K562 (cell line): ENCODE results near the gene REEP2. TPM values are rescaled to one million over a fixed set of nuclear protein-coding genes. Genes with fewer than 3 reads are reported as not detected.

Experiments
- ATAC-seq: fragments of 200-7000 bp; cut with Tn5 transposase; 3 replicates; pipeline ENCODE4 v1.9.1; 2020; ENCODE audit warnings: moderate library complexity
- BruUV-seq: library from RNA; stranded (reverse); fragments of 400-500 nt; replicated peaks from 2 replicates; lab custom pipeline; 2021; lab: Mats Ljungman, UMichigan
- CTCF ChIA-PET: fragments of 300-600 bp; formaldehyde crosslinking; extraction: SDS; loops from one replicate; lab custom pipeline; 2021; ENCODE audit warnings: low intra/inter-chr PET ratio; lab: Yijun Ruan, JAX
- POLR2A ChIA-PET: fragments of 300-600, 350-650 bp; sonication (Branson Sonifier 250); formaldehyde crosslinking; extraction: SDS; loops from one replicate; lab custom pipeline; 2021; ENCODE audit warnings: antibody characterized with exemption, inconsistent platforms; lab: Yijun Ruan, JAX
- DNase-seq, 4 experiments: peaks; one replicate each; pipeline versions ENCODE4 v3.0.0 to v3.0.0-alpha.2; 2011 to 2018; ENCODE audit warnings: low spot score in 3 of 4, mixed read lengths in 3 of 4; ENCODE audit errors: extremely low read depth in 1 of 4
- FAIRE-seq: peaks from 2 replicates; lab custom pipeline; 2011; peaks lifted over from hg19 to GRCh38; lab: Jason Lieb, UNC
- H2AFZ ChIP-seq: 2 replicates; pipeline ENCODE4 v1.6.0; 2011; ENCODE audit warnings: low read depth, low read length, control low read depth, inconsistent platforms
- H3K27ac ChIP-seq: fragments of 200-600 bp; 3 replicates; pipeline ENCODE4 v1.8.0; 2011; ENCODE audit warnings: low read depth, mild to moderate bottlenecking, control low read depth, inconsistent platforms, low read length, moderate library complexity, mixed read lengths; ENCODE audit errors: extremely low read depth
- H3K27me3 ChIP-seq, 2 experiments: fragments of 300-600 bp in 1 of 2; 2 replicates in 1 of 2; 3 replicates in 1 of 2; pipeline versions ENCODE4 v1.6.0 to v1.8.0; 2011; ENCODE audit warnings: inconsistent platforms in 2 of 2, low read length in 2 of 2, mild to moderate bottlenecking in 1 of 2, mixed read lengths in 1 of 2, moderate library complexity in 1 of 2; ENCODE audit not compliant: control insufficient read depth in 2 of 2, insufficient read depth in 2 of 2
- H3K36me3 ChIP-seq: fragments of 300-600 bp; 3 replicates; pipeline ENCODE4 v1.8.0; 2011; ENCODE audit warnings: mild to moderate bottlenecking, low read length, inconsistent platforms; ENCODE audit not compliant: control insufficient read depth, insufficient read depth
- H3K4me1 ChIP-seq, 2 experiments: fragments of 200-600 bp in 1 of 2; replicated peaks in 1 of 2; 2 replicates in 1 of 2; 3 replicates in 1 of 2; pipeline versions ENCODE4 v1.5.1 to v1.8.0; 2011; ENCODE audit warnings: inconsistent platforms in 2 of 2, low read length in 2 of 2, mild to moderate bottlenecking in 1 of 2, mixed read lengths in 1 of 2, moderate library complexity in 1 of 2; ENCODE audit not compliant: control insufficient read depth in 2 of 2, insufficient read depth in 2 of 2
- H3K4me2 ChIP-seq: 2 replicates; pipeline ENCODE4 v1.6.1; 2011; ENCODE audit warnings: low read length, control low read depth, inconsistent platforms, mixed read lengths; ENCODE audit not compliant: insufficient read depth
- H3K4me3 ChIP-seq: fragments of 200-600 bp; sonication (generic), shearing (Covaris generic); 2 replicates; pipeline ENCODE4 v1.5.1; 2016; ENCODE audit warnings: control low read depth, inconsistent platforms
- H3K79me2 ChIP-seq: fragments of 200-600 bp; 3 replicates; pipeline ENCODE4 v1.8.0; 2011; ENCODE audit warnings: low read length, inconsistent platforms; ENCODE audit not compliant: control insufficient read depth, insufficient read depth
- H3K9ac ChIP-seq, 2 experiments: 2 replicates each; pipeline versions ENCODE4 v1.6.0 to v1.6.1; 2011; ENCODE audit warnings: low read depth in 2 of 2, low read length in 2 of 2, control low read depth in 1 of 2, inconsistent platforms in 1 of 2, mild to moderate bottlenecking in 1 of 2, mixed read lengths in 1 of 2; ENCODE audit not compliant: insufficient read depth in 1 of 2
- H3K9me1 ChIP-seq: one replicate; pipeline ENCODE4 v1.6.0; 2011; ENCODE audit warnings: inconsistent platforms, mild to moderate bottlenecking, low read length, moderate library complexity; ENCODE audit not compliant: control insufficient read depth, insufficient read depth
- H3K9me3 ChIP-seq: replicated peaks from 2 replicates; pipeline ENCODE4 v1.5.1; 2011; ENCODE audit warnings: low read depth, low read length, inconsistent platforms; ENCODE audit not compliant: control insufficient read depth, insufficient read depth
- H4K20me1 ChIP-seq: replicated peaks from 2 replicates; pipeline ENCODE4 v1.6.1; 2011; ENCODE audit warnings: low read length, inconsistent platforms, mixed read lengths; ENCODE audit not compliant: control insufficient read depth, insufficient read depth
- KDM4B ChIP-seq, 2 experiments: fragments of 450-650 bp in 1 of 2; sonication (generic) in 1 of 2; IDR thresholded peaks; 2 replicates each; pipeline ENCODE4 v1.6.1; 2016 to 2017; ENCODE audit warnings: borderline replicate concordance in 2 of 2, antibody characterized with exemption in 1 of 2, low read depth in 1 of 2, mild to moderate bottlenecking in 1 of 2
- POLR2AphosphoS5 ChIP-seq: IDR thresholded peaks from 2 replicates; pipeline ENCODE4 v1.6.1; 2011; ENCODE audit warnings: mild to moderate bottlenecking, low read depth, low read length, moderate library complexity; ENCODE audit not compliant: control insufficient read depth, insufficient read depth
- ZNF263 ChIP-seq: sonication (generic); formaldehyde crosslinking; IDR thresholded peaks from 2 replicates; pipeline ENCODE4 v1.8.0; 2022; ENCODE audit warnings: mild to moderate bottlenecking, missing genetic modification reagents, borderline replicate concordance
- WGBS: fragments of 100-300 bp; shearing (Covaris generic); methylation state at CpG from one replicate; pipeline ENCODE4 v1.1.6; 2016; ENCODE audit warnings: low coverage, mixed read lengths; ENCODE audit not compliant: insufficient coverage; ENCODE audit errors: missing lambda C conversion rate; 5-methylcytosine and 5-hydroxymethylcytosine counted together
- in situ Hi-C: fragments of 300-500 bp; cut with MboI; formaldehyde crosslinking; loops from 4 replicates; pipeline ENCODE4 v1.15.0; 2018; ENCODE audit warnings: inconsistent platforms, mixed read lengths
- intact Hi-C: fragments of 100-400 bp; cut with micrococcal nuclease; formaldehyde crosslinking; loops from 2 replicates; pipeline ENCODE4 v1.14.2; 2022
- polyA plus RNA-seq, 8 experiments: library from polyadenylated mRNA; depleted of rRNA in 4 of 8; stranded (reverse) in 5 of 8; unstranded in 3 of 8; fragments of >200 nt; fragmentation: Nextera tagmentation in 2 of 8; fragmentation: Illumina TruSeq in 1 of 8; extraction: Ambion mirVana in 2 of 8; extraction: Trizol in 1 of 8; gene quantifications; 2 replicates each; pipeline versions ENCODE4 v1.2.1 to v1.2.3, GENCODE V29; 2011 to 2014; ENCODE audit warnings: inconsistent platforms in 1 of 8, missing spikeins in 1 of 8
- total RNA-seq, 7 experiments: library from RNA; depleted of rRNA in 6 of 7; stranded (reverse); fragments of >200 nt in 6 of 7; fragmentation: Illumina TruSeq in 2 of 7; extraction: Trizol in 2 of 7; gene quantifications; 2 replicates each; pipeline versions ENCODE4 v1.2.1 to v1.2.3, GENCODE V29; 2011 to 2021; ENCODE audit warnings: low replicate concordance in 1 of 7
- TF ChIP-seq, protein P1 (sequence below): fragments of 450-650 bp; IDR thresholded peaks from 2 replicates; pipeline ENCODE4 v1.6.1; 2016; ENCODE audit warnings: mild to moderate bottlenecking, moderate library complexity

The REEP2 gene
- total and polyA plus RNA-seq, 9 of the 15 experiments (the other 6 are each of a cell fraction or from before 2014, with no cell fraction given) = 0.03 to 1.1 (median 0.12) TPM; not detected in 1

DNA sequence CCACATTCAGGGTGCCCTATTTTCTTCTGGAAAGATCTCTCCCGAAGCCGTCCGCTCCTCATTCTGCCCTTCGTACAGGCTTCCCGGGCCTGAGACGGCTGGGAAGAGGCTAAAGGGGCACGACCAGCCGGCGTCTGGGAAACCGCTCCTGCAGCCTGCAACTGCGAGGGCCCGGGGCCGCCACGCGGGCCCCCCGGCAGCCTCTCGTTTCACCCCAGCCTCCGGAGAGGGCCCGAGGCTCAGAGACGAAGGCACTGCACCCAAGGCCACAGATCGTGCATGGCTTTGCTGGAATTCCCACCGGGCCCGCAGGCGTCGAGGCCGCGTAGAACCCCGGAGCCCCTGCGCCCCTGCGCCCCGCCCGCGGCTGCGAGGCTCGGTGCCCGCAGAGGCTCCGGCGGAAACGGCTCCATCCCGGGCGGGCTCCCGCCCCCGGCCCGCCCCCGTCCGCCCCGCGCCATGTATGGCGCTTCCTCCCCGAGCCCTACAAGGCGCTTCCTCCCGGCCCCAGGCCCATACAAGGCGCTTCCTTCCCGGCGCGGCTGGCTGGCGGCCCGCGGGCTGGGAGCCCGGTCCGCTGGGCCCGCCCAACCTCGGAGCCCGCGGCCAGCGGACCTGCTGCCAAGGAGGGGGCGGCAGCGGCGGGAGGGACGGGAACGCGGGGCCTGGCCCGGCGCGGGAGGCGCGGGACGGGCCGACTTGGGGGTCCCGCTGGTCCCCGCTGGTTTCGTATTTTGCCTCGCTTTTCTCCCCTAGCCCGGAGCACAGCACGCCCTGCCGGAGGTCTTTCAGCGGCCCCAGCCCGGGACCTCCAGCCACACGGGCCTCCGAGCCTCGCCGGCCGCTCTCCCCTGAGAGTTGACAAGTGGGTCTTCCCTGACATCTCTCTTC is 53.1 kb downstream of the REEP2 start:
- Histone ChIP-seq H4K20me1 (no peaks in the 10 kb centered on the region), H3K9me1 (no peaks in the 10 kb centered on the region), H3K27me3 (no peaks in the 10 kb centered on the region), H3K9me3 (no peaks in the 10 kb centered on the region), H3K4me2 (peak overlapping the region; percentile 89), H3K27ac (peak overlapping the region; percentile 78), H3K4me1 (peaks cover 51 to 54% of the 10 kb centered on the region in 2 experiments), H2AFZ (peak overlapping the region; percentile 67), H3K36me3 (no peaks in the 10 kb centered on the region), H3K79me2 (peaks cover 6% of the 10 kb centered on the region; the same call in 2 of the 3 replicates), H3K9ac (peak overlapping the region; percentile 87 to 97), H3K4me3 (peak overlapping the region; percentile 49)
- 5% methylated on average over 41 of the region's 93 CpGs for WGBS
- intact Hi-C loops = loop anchor here (2.0 kb wide), 1 partner anchor 27 kb away; the partner anchor contains the start of gene EGR1
- in situ Hi-C loops = no loop called here
- DNase-seq = peak; percentile 88 to 91 (median 90)
- TSS peak; percentile 87 for BruUV-seq
- POLR2A ChIA-PET = interaction anchor here (1.3 to 3.4 kb wide), 2 partner anchors 11 to 18 kb away, joined by 4 to 13 read pairs; no protein-coding TSS in a partner anchor
- ATAC-seq = peak; percentile 90
- no peak for FAIRE-seq
- CTCF ChIA-PET = interaction anchor here (0.7 kb wide), 1 partner anchor 313 kb away, joined by 3 read pairs; the partner anchor contains the start of gene KIF20A
- TF ChIP-seq, protein P1, sequence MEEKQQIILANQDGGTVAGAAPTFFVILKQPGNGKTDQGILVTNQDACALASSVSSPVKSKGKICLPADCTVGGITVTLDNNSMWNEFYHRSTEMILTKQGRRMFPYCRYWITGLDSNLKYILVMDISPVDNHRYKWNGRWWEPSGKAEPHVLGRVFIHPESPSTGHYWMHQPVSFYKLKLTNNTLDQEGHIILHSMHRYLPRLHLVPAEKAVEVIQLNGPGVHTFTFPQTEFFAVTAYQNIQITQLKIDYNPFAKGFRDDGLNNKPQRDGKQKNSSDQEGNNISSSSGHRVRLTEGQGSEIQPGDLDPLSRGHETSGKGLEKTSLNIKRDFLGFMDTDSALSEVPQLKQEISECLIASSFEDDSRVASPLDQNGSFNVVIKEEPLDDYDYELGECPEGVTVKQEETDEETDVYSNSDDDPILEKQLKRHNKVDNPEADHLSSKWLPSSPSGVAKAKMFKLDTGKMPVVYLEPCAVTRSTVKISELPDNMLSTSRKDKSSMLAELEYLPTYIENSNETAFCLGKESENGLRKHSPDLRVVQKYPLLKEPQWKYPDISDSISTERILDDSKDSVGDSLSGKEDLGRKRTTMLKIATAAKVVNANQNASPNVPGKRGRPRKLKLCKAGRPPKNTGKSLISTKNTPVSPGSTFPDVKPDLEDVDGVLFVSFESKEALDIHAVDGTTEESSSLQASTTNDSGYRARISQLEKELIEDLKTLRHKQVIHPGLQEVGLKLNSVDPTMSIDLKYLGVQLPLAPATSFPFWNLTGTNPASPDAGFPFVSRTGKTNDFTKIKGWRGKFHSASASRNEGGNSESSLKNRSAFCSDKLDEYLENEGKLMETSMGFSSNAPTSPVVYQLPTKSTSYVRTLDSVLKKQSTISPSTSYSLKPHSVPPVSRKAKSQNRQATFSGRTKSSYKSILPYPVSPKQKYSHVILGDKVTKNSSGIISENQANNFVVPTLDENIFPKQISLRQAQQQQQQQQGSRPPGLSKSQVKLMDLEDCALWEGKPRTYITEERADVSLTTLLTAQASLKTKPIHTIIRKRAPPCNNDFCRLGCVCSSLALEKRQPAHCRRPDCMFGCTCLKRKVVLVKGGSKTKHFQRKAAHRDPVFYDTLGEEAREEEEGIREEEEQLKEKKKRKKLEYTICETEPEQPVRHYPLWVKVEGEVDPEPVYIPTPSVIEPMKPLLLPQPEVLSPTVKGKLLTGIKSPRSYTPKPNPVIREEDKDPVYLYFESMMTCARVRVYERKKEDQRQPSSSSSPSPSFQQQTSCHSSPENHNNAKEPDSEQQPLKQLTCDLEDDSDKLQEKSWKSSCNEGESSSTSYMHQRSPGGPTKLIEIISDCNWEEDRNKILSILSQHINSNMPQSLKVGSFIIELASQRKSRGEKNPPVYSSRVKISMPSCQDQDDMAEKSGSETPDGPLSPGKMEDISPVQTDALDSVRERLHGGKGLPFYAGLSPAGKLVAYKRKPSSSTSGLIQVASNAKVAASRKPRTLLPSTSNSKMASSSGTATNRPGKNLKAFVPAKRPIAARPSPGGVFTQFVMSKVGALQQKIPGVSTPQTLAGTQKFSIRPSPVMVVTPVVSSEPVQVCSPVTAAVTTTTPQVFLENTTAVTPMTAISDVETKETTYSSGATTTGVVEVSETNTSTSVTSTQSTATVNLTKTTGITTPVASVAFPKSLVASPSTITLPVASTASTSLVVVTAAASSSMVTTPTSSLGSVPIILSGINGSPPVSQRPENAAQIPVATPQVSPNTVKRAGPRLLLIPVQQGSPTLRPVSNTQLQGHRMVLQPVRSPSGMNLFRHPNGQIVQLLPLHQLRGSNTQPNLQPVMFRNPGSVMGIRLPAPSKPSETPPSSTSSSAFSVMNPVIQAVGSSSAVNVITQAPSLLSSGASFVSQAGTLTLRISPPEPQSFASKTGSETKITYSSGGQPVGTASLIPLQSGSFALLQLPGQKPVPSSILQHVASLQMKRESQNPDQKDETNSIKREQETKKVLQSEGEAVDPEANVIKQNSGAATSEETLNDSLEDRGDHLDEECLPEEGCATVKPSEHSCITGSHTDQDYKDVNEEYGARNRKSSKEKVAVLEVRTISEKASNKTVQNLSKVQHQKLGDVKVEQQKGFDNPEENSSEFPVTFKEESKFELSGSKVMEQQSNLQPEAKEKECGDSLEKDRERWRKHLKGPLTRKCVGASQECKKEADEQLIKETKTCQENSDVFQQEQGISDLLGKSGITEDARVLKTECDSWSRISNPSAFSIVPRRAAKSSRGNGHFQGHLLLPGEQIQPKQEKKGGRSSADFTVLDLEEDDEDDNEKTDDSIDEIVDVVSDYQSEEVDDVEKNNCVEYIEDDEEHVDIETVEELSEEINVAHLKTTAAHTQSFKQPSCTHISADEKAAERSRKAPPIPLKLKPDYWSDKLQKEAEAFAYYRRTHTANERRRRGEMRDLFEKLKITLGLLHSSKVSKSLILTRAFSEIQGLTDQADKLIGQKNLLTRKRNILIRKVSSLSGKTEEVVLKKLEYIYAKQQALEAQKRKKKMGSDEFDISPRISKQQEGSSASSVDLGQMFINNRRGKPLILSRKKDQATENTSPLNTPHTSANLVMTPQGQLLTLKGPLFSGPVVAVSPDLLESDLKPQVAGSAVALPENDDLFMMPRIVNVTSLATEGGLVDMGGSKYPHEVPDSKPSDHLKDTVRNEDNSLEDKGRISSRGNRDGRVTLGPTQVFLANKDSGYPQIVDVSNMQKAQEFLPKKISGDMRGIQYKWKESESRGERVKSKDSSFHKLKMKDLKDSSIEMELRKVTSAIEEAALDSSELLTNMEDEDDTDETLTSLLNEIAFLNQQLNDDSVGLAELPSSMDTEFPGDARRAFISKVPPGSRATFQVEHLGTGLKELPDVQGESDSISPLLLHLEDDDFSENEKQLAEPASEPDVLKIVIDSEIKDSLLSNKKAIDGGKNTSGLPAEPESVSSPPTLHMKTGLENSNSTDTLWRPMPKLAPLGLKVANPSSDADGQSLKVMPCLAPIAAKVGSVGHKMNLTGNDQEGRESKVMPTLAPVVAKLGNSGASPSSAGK = peak; percentile 76
- TF ChIP-seq KDM4B (IDR thresholded peaks at IDR 0.05; ENCODE audit: borderline replicate concordance in 2 of 2, low read depth in 1 of 2) (no peak), POLR2AphosphoS5 (peak; percentile 62; the same call in 1 of the 2 replicates), ZNF263 (CRISPR knock-in tag) (no peak)
